ENCODE results near the gene KRT77.
A peak's percentile ranks its signal among the peaks of the same experiment; 100 is the strongest.

KRT77 gene

DNA sequence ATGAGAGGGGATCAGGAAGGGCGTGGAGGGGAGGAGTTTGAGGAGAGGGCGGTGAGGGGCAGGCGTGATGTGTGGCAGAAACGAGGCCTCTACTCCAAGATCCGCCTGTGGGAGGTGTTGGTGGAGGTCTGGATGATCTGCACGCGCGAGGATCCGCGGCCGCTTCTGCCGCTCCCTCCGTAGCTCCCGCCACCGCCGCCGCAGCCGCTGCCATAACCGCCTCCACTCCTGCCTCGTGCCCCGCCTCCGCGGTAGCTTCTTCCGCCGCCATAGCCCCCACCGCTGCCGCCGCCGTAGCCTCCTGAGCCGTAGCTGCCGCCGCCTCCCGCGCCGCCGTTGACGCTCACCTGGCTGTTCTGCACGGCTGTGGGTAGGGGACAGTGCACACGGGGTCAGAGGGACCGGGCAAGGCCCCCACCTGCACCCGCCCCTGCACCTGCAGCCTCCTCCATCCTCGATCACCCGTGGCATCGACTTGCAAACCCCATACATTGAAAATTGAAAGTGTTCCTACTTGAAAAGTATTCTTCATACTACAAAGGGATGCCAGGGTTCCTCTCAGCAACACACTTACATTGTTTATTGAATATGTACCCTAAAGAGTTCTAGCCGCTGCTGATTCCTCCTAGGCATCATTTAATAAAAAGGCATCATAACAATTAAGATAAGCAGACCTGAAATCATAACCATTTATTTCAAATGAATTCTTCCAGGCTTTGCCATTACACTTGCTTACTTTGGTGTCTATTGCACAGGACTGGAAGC lies 12.1 kb downstream of the KRT77 start:
- DNase-seq = peak; percentile 33

GRCh38 chr12:52690351-52691075 lies 12.8 kb downstream of the KRT77 start:
- DNase-seq = no peak

- DNase-seq = no peak
Measured at GRCh38 chr12:52689936-52690335, 13.4 kb downstream of the KRT77 start.

DNA sequence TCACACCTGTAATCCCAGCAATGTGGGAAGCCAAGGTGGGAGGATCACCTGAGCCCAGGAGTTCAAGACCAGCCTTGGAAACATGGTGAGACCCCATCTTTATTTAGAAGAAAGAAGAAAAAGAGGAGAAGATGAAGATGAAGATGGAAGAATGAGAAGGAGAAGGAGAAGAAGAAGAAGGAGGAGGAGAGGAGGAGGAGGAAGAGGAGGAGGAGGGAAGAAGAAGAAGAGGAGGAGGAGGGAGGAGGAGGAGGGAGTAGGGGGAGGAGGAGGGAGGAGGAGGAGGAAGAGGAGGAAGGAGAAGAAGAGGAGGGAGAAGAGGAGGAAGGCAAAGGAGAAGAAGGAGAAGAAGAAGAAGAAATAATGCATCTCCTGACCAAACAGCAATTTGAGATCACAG lies 14.1 kb downstream of the KRT77 start:
- DNase-seq = no peak

DNA sequence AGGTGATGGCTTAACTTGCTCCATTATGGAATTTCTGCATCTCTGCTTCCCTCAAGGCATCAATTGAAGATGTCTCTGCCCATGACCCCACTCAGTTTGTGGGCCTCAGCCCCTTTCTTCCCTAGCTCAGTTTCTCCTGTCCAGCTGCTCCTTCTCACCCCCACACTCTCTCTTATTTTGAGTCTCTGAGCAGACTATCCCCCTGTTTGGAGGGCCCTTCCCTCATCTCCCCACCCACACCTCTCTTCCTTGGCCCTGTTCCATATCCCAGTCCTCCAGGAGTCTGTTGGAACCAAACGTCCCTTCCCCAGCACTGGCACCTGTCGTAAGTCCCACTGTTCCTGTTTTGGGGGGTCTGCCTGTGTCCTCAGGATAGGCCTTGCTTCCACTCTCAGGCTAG lies 14.8 kb downstream of the KRT77 start:
- DNase-seq = no peak

DNA sequence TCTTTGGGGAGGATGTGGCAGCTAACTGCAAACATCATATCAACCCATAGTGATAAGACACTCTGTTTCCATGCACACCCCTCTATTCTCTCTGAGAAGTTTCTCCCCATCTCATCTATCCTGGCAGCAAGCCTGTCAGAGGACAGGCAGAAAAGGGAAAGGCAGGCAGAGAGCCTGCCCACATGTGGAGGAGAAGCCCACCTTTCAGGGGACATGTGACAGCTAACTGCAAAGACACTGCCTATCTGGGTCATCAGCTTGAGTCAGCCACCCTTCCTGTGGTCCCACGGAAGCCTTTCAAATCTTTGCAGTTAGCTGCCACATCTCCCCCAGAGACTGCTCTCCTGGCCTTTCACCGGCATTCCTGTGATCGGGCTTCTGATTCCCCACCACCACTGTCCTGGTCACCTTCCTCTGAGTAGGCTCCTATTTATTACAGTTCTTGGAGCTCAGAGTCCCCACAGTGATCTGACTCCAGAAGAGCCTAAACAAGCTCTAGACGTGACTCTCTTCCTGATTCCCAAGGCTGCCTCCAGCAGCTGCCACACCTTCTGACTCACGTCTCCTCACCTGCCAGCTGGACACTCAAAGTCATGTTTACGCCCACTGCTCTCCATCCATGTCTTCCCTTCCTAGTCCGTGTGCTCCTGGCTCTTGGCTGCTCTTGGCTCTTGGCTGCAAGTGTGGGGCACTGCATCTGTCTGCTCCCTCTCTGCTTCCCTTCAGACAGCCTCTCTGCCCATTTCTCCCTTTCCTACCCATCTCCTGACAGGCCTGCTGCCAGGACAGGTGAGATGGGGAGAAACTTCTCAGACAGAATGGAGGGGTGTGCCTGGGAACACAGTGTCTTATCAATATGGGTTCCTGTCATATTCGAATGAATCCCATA lies 15.6 kb downstream of the KRT77 start:
- peak; percentile 31 for DNase-seq

GRCh38 chr12:52686756-52687487 lies 16.4 kb downstream of the KRT77 start:
- DNase-seq = no peak

DNA sequence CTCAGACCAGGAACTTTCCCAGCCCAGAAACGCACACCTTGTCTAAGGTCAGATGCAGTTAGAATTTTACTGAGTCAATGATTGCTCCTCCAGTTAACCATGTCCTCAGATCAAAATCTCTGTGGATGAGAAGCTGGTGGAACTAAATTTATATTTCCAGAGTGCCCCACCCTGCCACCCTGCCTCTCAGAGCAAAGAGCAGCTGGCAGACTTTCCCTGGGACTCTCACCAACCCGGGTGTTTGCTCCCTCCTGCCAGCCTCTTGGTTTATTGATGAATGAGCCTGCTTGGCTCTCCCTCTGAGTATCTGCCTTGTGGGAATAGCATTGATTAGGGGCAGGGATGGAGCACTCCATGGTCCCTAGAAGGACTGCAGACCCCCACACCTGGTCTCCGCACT lies 17.3 kb downstream of the KRT77 start:
- no peak for DNase-seq

DNA sequence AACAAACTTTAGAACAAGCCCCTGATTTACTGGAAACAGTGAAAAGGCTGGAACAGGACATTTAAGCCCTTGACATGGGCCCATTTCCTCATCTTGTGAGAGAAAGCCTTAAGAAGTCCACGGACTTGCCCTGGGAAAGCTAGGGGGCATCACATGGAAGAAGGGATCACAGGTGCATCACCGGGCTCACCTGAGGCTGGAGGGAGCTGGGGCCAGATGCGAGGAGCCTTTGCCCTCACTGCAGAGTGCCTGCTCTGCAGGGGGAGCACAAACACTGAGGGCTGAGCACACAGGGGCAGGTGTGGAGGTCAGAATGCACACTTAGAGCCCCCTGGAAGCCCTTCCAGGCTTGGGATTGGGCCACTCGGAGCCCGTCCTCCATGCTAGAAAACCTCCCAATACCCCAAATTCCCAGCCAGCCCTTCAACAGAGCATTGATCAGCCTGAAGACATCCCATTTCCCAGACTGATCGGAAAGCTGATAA lies 17.9 kb downstream of the KRT77 start:
- DNase-seq = no peak

DNA sequence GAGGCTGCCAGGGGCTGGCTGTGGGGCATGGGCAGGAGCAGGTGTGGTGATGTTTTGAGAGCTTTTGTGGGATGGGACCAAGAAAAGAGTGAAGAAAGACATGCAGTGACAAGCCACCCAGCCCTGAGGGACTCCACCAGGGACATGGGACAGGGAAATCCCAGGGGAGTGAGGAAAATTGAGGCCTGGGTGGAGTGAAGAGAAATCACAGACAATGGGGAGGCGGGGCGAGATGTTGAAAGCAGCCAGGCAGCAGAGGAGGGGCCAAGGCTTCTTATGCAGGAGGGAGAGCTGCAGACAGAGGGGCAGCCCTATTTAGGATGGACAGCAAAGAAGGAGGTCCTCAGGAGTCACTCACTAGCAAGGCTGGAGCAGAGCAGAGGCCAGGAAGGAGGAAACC lies 18.9 kb downstream of the KRT77 start:
- DNase-seq = no peak

GRCh38 chr12:52683575-52684300 lies 19.6 kb downstream of the KRT77 start:
- no peak for DNase-seq

DNA sequence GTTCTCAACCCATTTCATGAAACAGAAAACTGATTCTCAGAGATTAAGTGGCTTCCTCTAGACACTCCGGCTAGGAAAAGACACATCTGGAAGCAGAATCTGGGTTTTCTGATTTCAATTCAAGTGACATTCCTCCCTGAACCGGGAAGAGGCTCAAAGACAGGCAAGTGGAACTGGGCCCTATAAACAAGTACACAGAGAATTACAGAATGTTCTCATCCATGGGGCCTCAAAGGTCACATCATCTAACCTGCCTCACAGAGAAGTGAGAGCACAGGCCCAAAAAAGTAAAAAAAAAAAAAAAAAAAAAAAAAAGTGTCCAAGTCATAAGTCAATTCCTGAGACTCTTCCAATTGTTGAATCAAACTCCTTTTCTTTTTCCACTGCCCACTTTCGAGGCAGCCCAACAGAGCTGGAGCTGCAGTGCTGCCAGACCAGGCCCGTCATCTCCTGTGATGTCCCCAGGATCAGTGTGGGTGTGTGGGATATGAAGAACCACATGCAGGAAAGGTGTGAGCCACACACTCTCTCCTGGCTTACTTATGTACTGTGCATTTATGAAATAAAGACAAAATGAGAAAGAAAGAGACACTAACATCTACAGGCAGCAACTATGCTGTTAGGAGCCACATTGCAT lies 20.3 kb downstream of the KRT77 start:
- no peak for DNase-seq

- no peak for DNase-seq
Measured at GRCh38 chr12:52682381-52682660, 21.0 kb downstream of the KRT77 start.

GRCh38 chr12:52681526-52682380 lies 21.6 kb downstream of the KRT77 start:
- peak; percentile 58 for DNase-seq

GRCh38 chr12:52680363-52680762 lies 23.0 kb downstream of the KRT77 start, which contains the start of gene KRT1:
TSS of gene KRT1 (minus strand) at chr12:52680407. CDS start at chr12:52680348, 59 bp downstream.
- no peak for DNase-seq

GRCh38 chr12:52679875-52680274 lies 23.4 kb downstream of the KRT77 start:
- no peak for DNase-seq

DNA sequence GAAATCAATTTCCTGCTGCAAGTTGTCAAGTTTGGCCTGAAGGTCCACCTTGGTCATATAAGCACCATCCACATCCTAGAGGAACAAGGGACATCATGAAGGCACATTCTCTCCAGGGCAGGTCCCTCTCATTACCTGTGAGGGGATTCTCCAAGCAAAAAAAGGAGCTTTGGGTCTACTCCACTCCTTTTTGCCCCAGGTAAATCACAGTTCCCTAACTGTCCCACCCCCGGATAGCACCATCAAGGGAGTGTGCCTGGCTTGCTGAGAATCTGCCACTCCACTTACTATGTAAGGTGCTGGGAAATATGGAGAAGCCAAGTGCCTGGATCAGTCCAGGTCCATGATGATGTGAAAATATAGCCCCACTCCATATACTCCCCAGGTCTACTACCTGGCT lies 25.7 kb downstream of the KRT77 start:
- no peak for DNase-seq

GRCh38 chr12:52677126-52677525 lies 26.2 kb downstream of the KRT77 start:
- DNase-seq = no peak

DNA sequence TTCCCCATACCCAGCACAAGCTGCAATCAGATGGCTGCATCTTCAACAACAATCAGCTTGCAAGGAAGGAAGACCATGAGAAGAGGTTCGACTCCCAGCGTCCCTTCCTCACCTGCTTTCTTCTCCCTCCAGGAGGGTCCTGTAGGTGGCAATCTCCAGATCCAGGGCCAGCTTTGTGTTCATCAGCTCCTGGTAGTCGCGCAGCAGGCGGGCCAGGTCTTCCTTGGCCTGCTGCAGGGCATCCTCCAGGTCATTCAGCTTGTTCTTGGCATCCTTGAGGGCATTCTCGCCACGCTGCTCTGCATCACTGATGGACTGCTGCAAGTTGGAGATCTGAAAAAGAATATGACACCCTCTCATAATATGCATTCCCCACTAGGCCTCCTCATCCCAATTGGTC lies 27.2 kb downstream of the KRT77 start:
- no peak for DNase-seq

DNA sequence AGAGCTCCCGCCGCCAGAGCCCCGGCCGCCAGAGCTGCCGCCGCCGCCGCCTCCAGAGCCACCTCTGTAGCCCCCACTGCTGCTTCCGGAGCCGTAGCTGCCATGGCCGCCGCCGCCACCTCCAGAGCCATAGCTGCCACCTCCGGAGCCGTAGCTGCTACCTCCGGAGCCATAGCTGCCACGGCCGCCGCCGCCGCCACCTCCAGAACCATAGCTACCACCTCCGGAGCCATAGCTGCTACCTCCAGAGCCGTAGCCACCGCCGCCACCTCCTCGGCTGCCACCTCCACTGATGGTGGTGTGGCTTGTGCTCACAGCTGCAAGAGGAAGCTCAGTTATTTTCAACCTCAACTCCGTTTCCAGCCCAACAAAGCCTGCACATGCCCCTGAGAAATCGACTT lies 28.0 kb downstream of the KRT77 start:
- no peak for DNase-seq

- no peak for DNase-seq
Measured at GRCh38 chr12:52674433-52674775, 28.9 kb downstream of the KRT77 start.

All from hematopoietic multipotent progenitor cell treated with erythropoietin and hydrocortisone succinate and interleukin-3 and kit ligand, for 6 days (in vitro differentiated cells).